Stimulated activated CD8-positive, alpha-beta memory T cell treated with anti-CD3 and anti-CD28 coated beads, Interleukin-12 subunit alpha, Interleukin-12 subunit beta, amount 100 ng/mL, for 1 hour (primary cell): ENCODE results near the gene ARHGEF1.

Experiments used
- DNase-seq: peaks from one replicate; pipeline ENCODE4 v3.0.0-alpha.2; 2020; ENCODE audit warnings: low read depth

Gene ARHGEF1

GRCh38 chr19:41918653-41919244 lies 35.8 kb downstream of the ARHGEF1 start:
- DNase-seq = no peak

GRCh38 chr19:41919948-41920712 lies 37.1 kb downstream of the ARHGEF1 start:
- DNase-seq = no peak

- no peak for DNase-seq
These were observed 38.0 kb downstream of the ARHGEF1 start for GRCh38 chr19:41920882-41921576.

- no peak for DNase-seq
These were observed 38.9 kb downstream of the ARHGEF1 start for GRCh38 chr19:41921577-41922576.

GRCh38 chr19:41922585-41922984 lies 39.6 kb downstream of the ARHGEF1 start:
- DNase-seq = no peak

GRCh38 chr19:41923045-41923788 lies 40.2 kb downstream of the ARHGEF1 start:
- no peak for DNase-seq

- DNase-seq = no peak
These were observed 41.5 kb downstream of the ARHGEF1 start for GRCh38 chr19:41924151-41925145.

GRCh38 chr19:41925208-41926003 lies 42.4 kb downstream of the ARHGEF1 start:
- DNase-seq = no peak

GRCh38 chr19:41926028-41926762 lies 43.2 kb downstream of the ARHGEF1 start:
- DNase-seq = no peak

- no peak for DNase-seq
These were observed 43.9 kb downstream of the ARHGEF1 start for GRCh38 chr19:41926763-41927496.

GRCh38 chr19:41927497-41928192 lies 44.7 kb downstream of the ARHGEF1 start:
- DNase-seq = no peak

GRCh38 chr19:41928221-41928683 lies 45.3 kb downstream of the ARHGEF1 start, which contains the start of gene ERFL:
TSS of gene ERFL (minus strand) at chr19:41928449. CDS start at chr19:41912919, 15,530 bp downstream.
- no peak for DNase-seq

- no peak for DNase-seq
These were observed 46.0 kb downstream of the ARHGEF1 start for GRCh38 chr19:41928754-41929535.

- no peak for DNase-seq
These were observed 46.6 kb downstream of the ARHGEF1 start for GRCh38 chr19:41929536-41930071.

GRCh38 chr19:41930322-41930722 lies 47.3 kb downstream of the ARHGEF1 start:
- DNase-seq = no peak
